GM21619 (cell line): ENCODE results near the gene EFHD2.
"Not testable (repeated sequence)": the region's sequence is repeated elsewhere in the genome, so short reads cannot be mapped to it uniquely, and the experiment has no call there.

Experiments used
- ATAC-seq: cut with Tn5 transposase; IDR thresholded peaks from one replicate; pipeline ENCODE4 v1.9.1; 2021; ENCODE audit not compliant: unreplicated experiment

The EFHD2 gene, protein sequence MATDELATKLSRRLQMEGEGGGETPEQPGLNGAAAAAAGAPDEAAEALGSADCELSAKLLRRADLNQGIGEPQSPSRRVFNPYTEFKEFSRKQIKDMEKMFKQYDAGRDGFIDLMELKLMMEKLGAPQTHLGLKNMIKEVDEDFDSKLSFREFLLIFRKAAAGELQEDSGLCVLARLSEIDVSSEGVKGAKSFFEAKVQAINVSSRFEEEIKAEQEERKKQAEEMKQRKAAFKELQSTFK

DNA sequence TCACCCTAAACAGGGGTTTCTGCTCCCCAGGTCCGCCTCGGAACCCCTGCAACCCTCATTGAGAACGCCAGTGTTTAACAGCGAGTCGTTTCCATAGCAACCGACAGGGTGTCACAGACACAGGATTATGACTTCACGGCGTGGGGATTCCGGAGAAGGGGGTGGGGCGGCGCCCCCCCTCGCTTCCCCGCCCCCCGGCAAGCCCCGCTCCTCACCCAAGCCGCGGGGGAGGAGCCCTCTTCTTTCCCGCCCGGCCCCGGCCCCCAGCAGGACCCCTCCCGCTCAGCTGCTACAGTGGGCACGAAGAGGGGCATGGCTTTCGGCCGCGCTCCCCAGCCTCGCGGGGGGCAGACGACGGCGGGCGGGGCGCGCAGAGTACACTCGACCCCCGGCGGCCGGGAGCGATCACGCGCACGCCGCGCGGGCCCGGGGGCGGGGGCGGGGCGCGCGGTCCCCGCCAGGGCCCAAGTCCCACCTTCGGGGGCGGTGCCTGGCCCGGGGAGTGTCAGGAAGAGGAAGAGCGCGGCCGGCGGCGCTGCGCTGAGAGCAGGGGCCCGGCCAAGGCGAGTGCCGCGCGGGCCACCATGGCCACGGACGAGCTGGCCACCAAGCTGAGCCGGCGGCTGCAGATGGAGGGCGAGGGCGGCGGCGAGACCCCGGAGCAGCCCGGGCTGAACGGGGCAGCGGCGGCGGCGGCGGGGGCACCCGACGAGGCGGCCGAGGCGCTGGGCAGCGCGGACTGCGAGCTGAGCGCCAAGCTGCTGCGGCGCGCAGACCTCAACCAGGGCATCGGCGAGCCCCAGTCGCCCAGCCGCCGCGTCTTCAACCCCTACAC, at the start of gene EFHD2:
TSS of gene EFHD2 (plus strand) at position 501 of the 835 bp plus-strand sequence. CDS start at position 585, 84 bp downstream.
- peak; percentile 73 for ATAC-seq

DNA sequence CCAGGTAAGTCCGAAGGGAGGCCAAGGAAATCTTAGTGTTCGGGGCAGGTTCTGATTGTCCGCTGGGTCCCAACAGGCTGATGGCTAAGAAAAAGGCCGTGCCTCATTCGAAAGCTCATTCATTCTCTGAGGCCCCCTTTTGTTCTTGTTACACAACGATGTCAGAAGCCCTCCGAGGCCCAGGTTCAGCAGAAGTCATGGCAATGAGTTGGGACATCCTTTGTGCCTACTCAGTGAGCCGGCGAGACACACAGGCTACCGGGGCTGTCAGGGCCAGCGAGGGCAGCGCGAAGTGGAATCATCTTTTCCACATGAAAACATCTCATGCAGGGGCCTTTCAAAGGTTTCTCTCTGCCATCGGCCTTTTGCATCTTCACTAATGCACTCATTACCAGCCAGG, 49.0 kb upstream of the EFHD2 start:
- ATAC-seq: no peak

DNA sequence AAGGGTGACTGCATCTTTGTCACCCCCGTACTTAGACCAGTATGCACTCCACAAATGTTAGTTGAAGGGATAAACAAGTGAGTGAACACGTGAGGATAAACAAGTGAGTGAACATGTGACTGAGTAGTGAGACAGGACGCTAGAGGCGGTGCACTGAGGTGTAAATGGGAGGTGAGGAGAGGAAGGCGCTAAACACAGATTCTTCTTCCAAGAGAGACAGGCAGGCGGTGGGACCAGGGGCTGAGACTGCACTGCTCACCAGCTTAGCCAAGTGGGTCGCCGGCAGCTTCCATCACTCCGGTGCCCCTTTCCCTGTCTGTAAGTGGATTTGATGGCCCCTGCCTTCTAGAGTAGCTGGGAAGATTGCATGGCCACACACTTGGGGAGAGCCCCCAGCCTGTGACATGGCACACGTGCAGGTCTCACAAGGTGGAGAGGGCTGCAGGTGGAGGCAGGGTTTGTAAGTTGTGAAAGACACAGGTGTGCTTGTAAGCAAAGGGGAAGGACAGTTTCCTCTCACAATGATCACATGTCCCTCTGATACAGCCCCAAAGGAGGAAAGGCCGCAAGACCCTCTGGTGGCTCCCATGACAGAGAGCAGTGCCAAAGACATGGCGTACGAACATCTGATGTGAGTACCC, 47.5 kb upstream of the EFHD2 start:
- ATAC-seq: no peak

DNA sequence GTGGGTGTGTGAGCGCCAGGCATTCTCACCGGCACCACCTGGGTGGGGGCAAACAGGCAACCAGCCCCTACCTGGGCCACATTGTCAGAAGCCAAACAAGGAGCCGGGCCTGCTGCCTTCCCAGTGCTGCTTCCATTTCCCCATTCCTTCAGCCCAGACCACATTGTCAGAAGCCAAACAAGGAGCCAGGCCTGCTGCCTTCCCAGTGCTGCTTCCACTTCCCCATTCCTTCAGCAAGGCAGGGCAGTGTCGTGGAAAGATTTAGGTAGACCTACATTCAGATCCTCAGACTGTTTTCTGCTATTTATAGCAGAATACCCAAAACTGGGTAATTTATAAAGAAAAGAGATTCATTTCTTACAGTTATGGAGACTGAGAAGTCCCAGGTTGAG, 47.0 kb upstream of the EFHD2 start:
- no peak for ATAC-seq

DNA sequence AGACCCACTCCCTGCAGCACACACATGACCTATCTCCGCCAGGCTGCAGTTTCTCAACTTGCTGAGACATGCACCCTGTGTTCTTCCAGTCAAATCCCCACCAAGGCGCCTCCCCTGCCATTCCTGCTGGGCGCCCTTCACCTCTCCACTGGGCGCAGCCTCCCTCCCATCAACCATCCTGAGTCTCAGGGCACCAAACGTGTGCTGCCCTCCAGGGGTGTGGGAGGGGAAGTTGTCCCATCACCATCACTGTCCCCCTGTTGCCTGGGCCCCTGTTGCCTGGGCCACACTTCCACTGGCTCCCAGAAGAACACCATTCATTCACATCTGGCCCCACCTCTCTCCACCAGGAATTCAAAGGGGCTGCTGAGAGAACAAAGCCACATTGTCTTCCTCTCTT, 44.9 kb upstream of the EFHD2 start:
- no peak for ATAC-seq

DNA sequence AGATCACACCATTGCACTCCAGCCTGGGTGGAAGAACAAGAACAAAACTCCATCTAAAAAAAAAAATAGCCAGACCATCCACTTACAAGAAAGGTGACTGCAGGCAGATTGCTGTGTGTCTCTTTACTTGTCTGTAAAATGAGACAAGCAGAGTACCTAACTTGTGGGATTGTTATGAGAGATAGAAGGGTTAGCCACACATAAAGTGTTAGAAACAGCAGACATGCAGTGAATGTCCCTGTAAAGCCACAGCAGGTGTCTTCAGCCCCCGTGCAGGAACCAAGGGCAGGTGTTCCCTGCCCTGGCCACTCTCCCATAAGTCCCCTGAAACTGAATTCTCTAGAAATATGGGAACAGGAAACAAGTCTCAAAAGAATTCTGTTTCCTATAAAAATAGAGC, 40.8 kb upstream of the EFHD2 start:
- no peak for ATAC-seq

DNA sequence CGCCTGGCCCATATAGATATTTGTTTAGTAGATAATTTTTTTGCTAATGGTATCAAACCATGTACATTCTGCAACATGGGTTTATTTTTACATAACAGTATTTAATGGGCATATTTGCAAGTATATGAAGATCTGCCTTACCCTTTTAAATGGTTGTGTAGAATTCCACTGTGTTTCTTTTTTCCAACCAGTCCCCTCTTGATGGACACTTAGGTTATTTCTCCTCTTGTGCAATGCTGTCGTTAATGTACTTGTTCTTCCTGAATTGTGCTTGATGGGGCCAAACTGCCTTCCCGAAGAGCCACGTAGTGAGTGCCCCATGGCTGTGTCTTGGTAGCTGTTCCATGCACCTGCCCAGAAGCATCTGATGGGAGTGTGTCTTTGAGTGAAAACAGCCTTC, 39.4 kb upstream of the EFHD2 start:
- ATAC-seq: no peak

DNA sequence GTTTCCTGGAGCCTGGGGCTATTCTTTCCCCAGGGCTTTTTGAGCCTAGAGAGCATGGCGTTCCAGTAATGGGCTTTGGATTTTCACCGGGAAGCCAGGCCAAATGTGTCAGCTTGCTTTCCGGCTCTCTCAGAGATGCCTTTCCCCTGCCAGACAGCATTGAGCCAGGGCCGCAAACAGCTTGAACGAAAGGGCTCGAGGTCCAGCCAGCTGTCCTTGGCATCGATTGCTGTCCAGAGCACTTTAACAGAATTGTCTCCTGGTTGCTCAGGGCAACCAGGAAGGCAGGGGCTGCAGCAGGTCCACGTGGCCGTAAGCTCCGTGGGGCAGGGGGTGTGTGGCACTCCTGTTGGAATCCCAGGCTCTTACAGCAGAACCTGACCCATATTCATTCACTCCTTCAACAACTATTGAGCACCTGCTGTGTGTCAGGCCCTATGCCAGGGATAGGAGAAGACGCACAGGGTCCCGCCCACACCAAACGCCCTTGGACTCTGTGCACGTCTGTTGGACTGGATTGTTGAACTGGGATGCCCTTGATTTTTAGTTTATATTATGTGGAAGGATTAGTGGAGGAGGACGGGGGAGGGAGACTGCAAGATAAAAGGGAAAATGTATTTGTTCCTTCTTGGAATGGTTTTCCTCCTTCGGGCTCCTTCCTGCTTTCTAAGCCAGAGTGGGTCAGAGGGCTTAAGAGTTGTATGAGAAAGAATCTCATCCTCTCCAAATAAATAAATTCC, 38.7 kb upstream of the EFHD2 start:
- ATAC-seq: no peak

DNA sequence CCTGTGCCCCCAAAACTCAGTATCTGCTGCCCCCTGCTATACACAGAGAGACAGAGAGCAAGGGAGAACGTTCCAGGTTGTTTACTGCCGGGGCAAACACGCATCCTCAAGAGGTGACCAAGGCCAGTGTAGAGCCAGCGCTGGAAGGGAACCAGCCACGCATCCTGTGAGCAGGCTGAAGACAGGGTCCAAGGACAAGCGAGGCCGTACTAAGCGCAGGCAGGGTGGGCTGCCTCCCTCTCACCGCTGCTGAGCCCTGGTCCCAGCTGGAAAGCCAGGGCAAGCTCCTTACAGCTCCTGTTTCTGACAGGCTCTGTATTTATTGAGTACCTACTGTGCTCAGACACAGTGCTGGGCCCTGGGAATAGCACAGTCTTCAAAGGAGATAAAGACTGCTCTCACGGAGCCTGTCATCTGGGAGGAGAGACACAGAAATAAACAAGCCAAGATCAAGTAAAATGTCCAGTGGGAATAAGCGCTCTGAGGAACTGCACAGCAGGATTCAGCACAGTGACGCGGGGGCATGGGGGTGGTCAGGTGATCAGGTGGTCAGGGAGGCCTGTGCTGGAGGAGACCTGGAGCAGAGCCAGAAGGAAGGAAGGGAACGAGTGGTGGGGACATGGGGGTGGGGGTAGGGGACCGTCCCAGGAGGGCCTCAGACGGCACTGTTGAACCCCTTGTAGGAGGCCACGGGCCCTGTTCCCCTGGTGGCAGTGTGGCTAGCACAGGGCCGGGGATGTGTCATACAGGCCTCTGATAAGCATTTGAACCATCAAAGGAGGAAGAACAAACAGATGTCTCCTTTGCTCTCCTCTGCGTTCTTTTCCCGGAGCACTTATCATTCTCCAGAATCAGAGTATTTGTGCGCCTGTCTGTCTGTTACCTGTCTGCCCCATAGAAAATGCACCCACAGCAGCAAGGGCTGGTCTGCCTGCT, 37.8 kb upstream of the EFHD2 start:
- ATAC-seq: no peak

DNA sequence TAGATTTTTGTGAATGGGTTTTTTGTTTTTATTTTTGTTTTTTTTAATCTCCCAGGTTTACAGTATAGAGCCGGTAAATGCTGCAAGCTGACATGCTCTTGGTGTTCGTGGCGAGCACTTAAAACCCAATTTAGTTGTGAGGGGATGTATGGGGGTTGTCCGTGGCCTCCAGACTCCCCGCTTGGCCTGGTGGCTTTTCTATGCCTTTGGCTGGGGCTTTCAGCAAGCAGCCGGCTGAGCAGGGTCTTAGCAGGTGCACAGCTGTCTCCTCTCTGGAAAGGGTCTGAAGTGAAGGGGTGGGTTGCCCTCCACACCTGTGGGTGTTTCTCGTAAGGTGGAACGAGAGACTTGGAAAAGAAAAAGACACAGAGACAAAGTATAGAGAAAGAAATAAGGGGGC, 31.0 kb upstream of the EFHD2 start:
- no peak for ATAC-seq

DNA sequence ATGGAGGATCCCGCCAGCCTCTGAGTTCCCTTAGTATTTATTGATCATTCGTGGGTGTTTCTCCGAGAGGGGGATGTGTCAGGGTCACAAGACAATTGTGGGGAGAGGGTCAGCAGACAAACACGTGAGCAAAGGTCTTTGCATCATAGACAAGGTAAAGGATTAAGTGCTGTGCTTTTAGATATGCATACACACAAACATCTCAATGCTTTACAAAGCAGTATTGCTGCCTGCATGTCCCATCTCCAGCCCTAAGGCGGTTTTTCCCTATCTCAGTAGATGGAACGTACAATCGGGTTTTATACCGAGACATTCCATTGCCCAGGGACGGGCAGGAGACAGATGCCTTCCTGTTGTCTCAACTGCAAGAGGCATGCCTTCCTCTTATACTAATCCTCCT, 30.5 kb upstream of the EFHD2 start:
- not testable (repeated sequence) for ATAC-seq

DNA sequence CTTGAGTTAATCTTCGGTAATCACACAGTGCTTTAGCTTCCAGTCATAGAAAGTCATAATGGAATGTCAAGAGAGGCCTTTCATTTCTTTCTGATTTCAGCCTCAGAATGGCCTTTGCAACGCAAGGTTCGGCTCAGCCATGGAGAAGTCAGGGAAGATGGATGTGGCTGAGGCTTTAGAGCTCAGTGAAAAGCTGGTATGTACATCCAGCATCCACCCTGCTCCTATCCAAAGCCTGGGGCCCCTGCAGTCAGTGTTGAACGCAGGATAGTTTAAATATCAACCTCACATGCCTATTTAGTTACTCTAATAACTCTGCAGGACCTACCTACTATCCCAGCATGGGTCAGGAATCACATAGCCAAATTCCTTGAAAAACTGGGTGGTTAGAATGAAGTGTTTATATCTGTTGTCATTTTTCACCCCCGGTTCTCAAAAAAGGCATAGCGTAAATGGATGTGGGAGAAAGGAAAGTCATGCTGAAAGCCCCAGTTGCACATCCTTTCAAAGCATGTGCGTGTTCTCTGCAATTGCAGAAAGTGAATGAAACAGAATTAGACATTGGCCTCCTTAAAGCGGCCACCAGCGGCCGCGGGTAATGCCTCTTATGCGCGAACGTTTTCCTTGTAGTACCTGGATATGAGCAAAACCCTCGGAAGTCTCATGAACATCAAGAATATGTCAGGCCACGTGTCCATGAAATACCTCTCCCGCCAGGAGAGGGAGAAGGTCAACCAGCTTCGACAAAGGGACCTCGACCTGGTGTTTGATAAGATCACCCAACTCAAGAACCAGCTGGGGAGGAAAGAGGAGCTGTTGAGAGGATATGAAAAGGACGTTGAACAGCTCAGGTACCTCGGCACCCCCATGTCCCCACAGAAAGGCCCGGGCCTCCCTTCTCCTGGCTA, 28.8 kb upstream of the EFHD2 start:
- no peak for ATAC-seq

DNA sequence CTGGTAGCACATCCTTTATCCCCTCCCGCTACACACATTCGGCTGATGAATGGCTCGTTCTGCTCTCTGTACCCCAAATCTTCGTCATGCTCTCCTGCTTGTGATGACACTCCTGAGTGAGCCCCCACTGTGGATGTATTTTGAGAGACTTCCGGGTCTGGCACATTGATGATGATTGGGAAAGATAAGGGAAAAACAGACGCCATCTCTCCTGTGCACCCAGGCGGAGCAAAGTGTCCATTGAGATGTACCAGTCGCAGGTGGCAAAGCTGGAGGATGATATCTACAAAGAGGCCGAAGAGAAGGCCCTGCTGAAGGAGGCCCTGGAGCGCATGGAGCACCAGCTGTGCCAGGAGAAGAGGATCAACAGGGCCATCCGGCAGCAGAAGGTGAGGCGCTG, 27.9 kb upstream of the EFHD2 start:
- ATAC-seq: no peak

DNA sequence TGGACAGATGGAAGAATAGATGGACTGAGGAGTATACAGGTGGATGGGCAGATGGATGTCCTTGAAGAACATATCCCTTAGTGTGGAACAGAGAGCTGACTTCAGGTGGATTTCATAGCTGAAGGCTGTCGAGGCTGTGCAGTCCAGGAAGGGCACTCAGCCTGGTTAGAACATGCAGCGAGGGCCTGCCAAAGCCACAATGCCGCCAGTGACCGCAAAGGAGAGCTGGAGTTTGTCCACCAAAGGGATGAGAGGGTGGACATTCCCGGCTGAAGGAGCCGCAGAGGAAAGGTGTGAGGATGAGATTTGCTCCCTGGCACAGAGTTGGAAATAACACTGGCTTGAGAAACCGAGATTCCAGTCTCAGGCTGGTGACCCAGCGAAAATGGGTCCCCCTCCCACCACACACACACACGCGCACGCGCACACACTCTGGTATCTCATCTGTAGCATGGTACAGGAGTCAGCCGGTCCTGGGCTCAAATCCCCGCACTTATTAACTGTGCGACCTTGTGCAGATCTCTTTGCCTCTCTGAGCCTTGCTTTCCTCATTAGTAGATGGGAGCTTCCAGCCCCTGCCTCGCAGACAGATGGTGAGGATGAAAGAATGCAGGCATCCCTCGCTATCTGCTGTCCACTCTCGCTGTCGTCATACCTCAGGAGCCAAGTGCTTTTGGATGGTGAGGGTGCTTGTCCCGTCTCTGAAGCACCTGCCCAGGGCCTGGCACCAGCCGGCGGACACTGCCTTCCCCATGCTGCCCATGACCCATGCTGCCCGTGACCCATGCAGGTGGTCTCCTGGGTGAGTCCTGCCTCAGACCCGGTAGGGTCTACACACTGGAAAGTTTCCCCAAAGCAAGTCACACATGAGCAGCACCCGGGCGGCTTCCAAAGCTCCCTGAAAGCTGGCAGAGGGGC, 26.8 kb upstream of the EFHD2 start:
- ATAC-seq: no peak

DNA sequence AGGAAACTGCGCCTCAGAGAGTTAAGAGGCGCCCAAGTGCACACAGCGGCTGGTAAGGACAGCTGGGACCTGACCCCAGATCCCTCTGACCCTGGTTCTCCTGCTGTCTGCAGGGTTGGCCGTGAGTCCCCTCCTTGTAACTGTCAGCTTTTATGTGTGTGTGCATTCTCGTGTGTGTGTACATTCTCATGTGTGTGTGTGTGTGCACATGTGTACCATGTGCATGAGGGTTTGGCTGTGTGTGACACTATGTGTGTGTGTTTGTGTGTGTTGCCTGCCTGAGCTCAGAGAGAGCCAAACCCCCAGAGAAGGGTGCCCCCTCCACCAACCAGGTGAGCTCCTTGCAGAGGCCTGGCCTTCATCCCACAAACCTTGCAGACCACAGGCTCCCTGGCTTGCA, 25.9 kb upstream of the EFHD2 start:
- ATAC-seq: no peak

DNA sequence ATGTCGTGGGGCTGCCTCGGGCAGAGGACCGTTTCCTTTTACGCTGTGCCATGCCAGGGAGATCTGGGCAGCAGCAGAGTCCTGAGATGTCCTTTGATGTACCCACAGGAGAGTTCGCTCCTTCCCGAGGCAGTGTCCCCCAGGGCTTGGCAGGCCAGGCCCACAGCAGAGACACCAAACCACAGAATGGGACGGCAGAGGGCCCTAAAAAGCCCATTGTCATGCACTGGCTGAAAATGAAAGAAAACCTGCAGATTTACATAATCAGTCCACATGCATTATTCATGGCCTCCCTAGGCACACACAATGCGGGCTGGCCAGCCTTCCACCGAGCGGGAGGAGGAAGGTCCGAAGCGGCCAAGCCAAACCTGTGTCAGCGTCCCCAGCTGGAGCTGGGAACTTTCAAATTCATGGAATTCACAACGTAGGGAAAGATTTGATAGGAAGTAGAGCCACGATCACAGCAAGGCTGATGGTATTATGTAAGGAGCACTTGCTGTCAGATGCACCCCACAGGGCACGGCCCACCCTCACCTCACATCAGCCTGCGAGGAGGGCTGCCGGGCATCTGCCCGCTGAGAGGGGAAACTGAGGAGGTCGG, 25.3 kb upstream of the EFHD2 start:
- peak; percentile 73 for ATAC-seq

DNA sequence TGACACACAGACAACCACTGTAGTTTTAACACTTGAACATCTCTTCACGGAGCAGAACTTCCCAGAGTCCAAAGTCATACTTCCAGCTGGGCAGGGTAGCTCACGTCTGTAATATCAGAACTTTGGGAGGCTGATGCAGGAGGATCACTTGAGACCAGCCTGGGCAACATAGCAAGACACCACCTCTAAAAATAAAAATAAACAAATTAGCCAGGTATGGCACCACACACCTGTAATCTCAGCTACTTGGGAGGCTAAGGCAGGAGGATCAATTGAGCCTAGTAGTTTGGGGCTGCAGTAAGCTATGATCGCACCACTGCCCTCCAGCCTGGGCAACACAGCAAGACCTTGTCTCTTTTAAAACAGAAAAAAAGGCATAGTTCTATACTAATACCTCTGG, 24.3 kb upstream of the EFHD2 start:
- no peak for ATAC-seq
